CD4-positive, alpha-beta T cell (primary cell): ENCODE results near the gene ANKRD9. TPM values are rescaled to one million over a fixed set of nuclear protein-coding genes. Genes with fewer than 3 reads are reported as not detected.

ENCODE experiments used
- ATAC-seq: fragments of 200-7000 bp; cut with Tn5 transposase; one replicate; pipeline ENCODE4 v1.10.0; 2022; ENCODE audit warnings: mild to moderate bottlenecking; ENCODE audit not compliant: poor library complexity
- CTCF ChIA-PET: fragments of 350-600 bp; sonication (Branson Sonifier 250); formaldehyde crosslinking; loops from one replicate; lab custom pipeline; 2021; ENCODE audit warnings: antibody characterized with exemption, inconsistent platforms; lab: Charles Lee
- POLR2A ChIA-PET: fragments of 350-600 bp; sonication (Branson Sonifier 250); formaldehyde crosslinking; loops from one replicate; lab custom pipeline; 2021; ENCODE audit warnings: antibody characterized with exemption, inconsistent platforms; lab: Charles Lee
- DNase-seq, 14 experiments: peaks; one replicate each; pipeline ENCODE4 v3.0.0-alpha.2; 2013 to 2020; ENCODE audit warnings: mixed read lengths in 2 of 14
- H3K27ac ChIP-seq, 2 donors: one replicate each; pipeline versions ENCODE4 v1.5.1 to v1.7.0; 2013; ENCODE audit warnings: low read length in 2 of 2, low read depth in 1 of 2, mild to moderate bottlenecking in 1 of 2
- H3K27me3 ChIP-seq, 2 experiments: 1 replicate in 1 of 2; 2 replicates in 1 of 2; pipeline versions ENCODE4 v1.6.1 to v1.7.0; 2013; ENCODE audit warnings: low read length in 2 of 2, control low read depth in 1 of 2, mild to moderate bottlenecking in 1 of 2, moderate library complexity in 1 of 2; ENCODE audit not compliant: insufficient read depth in 2 of 2, control insufficient read depth in 1 of 2
- H3K36me3 ChIP-seq: one replicate; pipeline ENCODE4 v1.6.1; 2013; ENCODE audit warnings: low read length, control low read depth; ENCODE audit not compliant: insufficient read depth
- H3K4me1 ChIP-seq: one replicate; pipeline ENCODE4 v1.6.1; 2013; ENCODE audit warnings: low read length, control low read depth; ENCODE audit not compliant: insufficient read depth
- H3K4me3 ChIP-seq: one replicate; pipeline ENCODE4 v1.5.1; 2013; ENCODE audit warnings: mild to moderate bottlenecking, low read length, moderate library complexity
- H3K9me3 ChIP-seq, 2 experiments: 1 replicate in 1 of 2; 2 replicates in 1 of 2; pipeline versions ENCODE4 v1.6.1 to v1.7.0; 2013; ENCODE audit warnings: low read length in 2 of 2, mild to moderate bottlenecking in 2 of 2, control low read depth in 1 of 2, moderate library complexity in 1 of 2; ENCODE audit not compliant: control insufficient read depth in 1 of 2, insufficient read depth in 1 of 2
- H3K27ac Mint-ChIP-seq: one replicate; pipeline ENCODE4 v1.8.0; 2020; ENCODE audit warnings: mixed read lengths
- H3K27me3 Mint-ChIP-seq: one replicate; pipeline ENCODE4 v1.8.0; 2021; ENCODE audit warnings: mixed read lengths
- H3K36me3 Mint-ChIP-seq: one replicate; pipeline ENCODE4 v1.8.0; 2021; ENCODE audit warnings: low read depth, mixed read lengths
- H3K4me1 Mint-ChIP-seq: one replicate; pipeline ENCODE4 v1.8.0; 2021; ENCODE audit warnings: low read depth, mixed read lengths
- H3K4me3 Mint-ChIP-seq: one replicate; pipeline ENCODE4 v1.8.0; 2020; ENCODE audit warnings: mild to moderate bottlenecking, mixed read lengths
- H3K9me3 Mint-ChIP-seq: one replicate; pipeline ENCODE4 v1.8.0; 2020; ENCODE audit warnings: mixed read lengths
- CTCF ChIP-seq: fragments of 200-600 bp; IDR thresholded peaks from one replicate; pipeline ENCODE4 v1.8.0; 2022; ENCODE audit warnings: antibody characterized with exemption, mild to moderate bottlenecking
- intact Hi-C, 2 experiments: fragments of 100-400 bp; cut with DNase I in 1 of 2; cut with micrococcal nuclease in 1 of 2; formaldehyde crosslinking; loops; one replicate each; pipeline versions ENCODE4 v1.15.1 to v1.9.0; 2023 to 2025; cut with DNase I, micrococcal nuclease
- total RNA-seq, 174 experiments: library from RNA in 2 of 174; stranded (reverse) in 2 of 174; gene quantifications; one replicate each; pipeline ENCODE4 v1.2.3 and lab custom pipeline; 2021 to 2026

The ANKRD9 gene
- total RNA-seq, 2 experiments from 2014 or later = 4.4 to 5.5 TPM

- Histone ChIP-seq H3K9me3 (peaks cover 0 to 16% of the 10 kb centered on the region in 2 experiments), H3K27me3 (no peaks in the 10 kb centered on the region), H3K4me1 (peaks cover 2% of the 10 kb centered on the region), H3K36me3 (no peaks in the 10 kb centered on the region), H3K4me3 (no peak overlapping the region), H3K27ac (no peak overlapping the region)
- Mint-ChIP-seq H3K27me3 (no peaks in the 10 kb centered on the region), H3K27ac (no peak overlapping the region), H3K36me3 (peaks cover 17% of the 10 kb centered on the region), H3K9me3 (peaks cover 4% of the 10 kb centered on the region), H3K4me3 (no peak overlapping the region), H3K4me1 (no peaks in the 10 kb centered on the region)
- no peak for DNase-seq
- intact Hi-C loops = no loop called here
- CTCF ChIA-PET = no interaction called here
- no peak for ATAC-seq
- POLR2A ChIA-PET = no interaction called here
- no peak for TF ChIP-seq CTCF
Measured at GRCh38 chr14:102481371-102481770, 28.2 kb downstream of the ANKRD9 start.

DNA sequence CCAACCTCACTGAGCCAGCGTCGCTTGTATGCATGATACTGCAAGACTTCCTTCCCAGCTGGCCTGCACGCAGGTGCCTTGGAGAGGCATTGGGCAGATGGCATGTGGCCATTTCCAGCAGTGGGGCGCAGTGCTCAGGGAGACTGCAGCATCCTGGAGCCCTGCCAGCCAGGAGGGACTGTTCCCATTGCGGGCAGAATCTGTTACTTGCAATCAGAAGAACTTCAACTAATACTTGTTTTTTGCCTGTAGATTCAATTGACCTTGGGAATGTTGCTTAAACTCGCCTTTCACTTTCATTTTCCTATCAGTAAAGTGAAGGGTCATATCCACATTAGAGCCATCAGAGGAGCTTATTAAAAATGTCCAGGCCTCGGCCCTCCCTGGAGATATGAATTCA, 29.8 kb downstream of the ANKRD9 start:
- no peak overlapping the region for H3K27ac ChIP-seq
- no peak for DNase-seq
- peaks cover 17% of the 10 kb centered on the region for H3K36me3 Mint-ChIP-seq
- peaks cover 4% of the 10 kb centered on the region for H3K9me3 Mint-ChIP-seq
- TF ChIP-seq CTCF = no peak
- POLR2A ChIA-PET = interaction anchor here (0.7 kb wide), 1 partner anchor 1635 kb away, joined by 3 read pairs; no protein-coding TSS in a partner anchor
- intact Hi-C loops = no loop called here
- no peak overlapping the region for H3K27ac Mint-ChIP-seq
- H3K9me3 ChIP-seq = peaks cover 0 to 16% of the 10 kb centered on the region in 2 experiments
- no peaks in the 10 kb centered on the region for H3K27me3 ChIP-seq
- no peaks in the 10 kb centered on the region for H3K36me3 ChIP-seq
- H3K4me3 ChIP-seq = no peak overlapping the region
- H3K27me3 Mint-ChIP-seq = no peaks in the 10 kb centered on the region
- no peak for ATAC-seq
- H3K4me3 Mint-ChIP-seq = no peak overlapping the region
- no peaks in the 10 kb centered on the region for H3K4me1 Mint-ChIP-seq
- CTCF ChIA-PET = no interaction called here
- H3K4me1 ChIP-seq = peaks cover 2% of the 10 kb centered on the region

- no peak for TF ChIP-seq CTCF
- Histone ChIP-seq H3K4me3 (no peak overlapping the region), H3K9me3 (peaks cover 0 to 16% of the 10 kb centered on the region in 2 experiments), H3K27ac (no peak overlapping the region), H3K4me1 (peaks cover 2% of the 10 kb centered on the region), H3K36me3 (no peaks in the 10 kb centered on the region), H3K27me3 (no peaks in the 10 kb centered on the region)
- ATAC-seq = no peak
- no peak overlapping the region for H3K27ac Mint-ChIP-seq
- ChIA-PET POLR2A (interaction anchor here (0.7 kb wide), 1 partner anchor 1635 kb away, joined by 3 read pairs; no protein-coding TSS in a partner anchor), CTCF (no interaction called here)
- H3K4me3 Mint-ChIP-seq = no peak overlapping the region
- H3K36me3 Mint-ChIP-seq = peaks cover 17% of the 10 kb centered on the region
- no peak for DNase-seq
- intact Hi-C loops = no loop called here
- H3K4me1 Mint-ChIP-seq = no peaks in the 10 kb centered on the region
- peaks cover 4% of the 10 kb centered on the region for H3K9me3 Mint-ChIP-seq
- H3K27me3 Mint-ChIP-seq = no peaks in the 10 kb centered on the region
Measured at GRCh38 chr14:102479107-102479506, 30.5 kb downstream of the ANKRD9 start.
